A549 (cell line): Measurements from ENCODE around the gene FAF1. TPM values are rescaled to one million over a fixed set of nuclear protein-coding genes. Genes with fewer than 3 reads are reported as not detected.

Experiments
- ATAC-seq, 2 experiments: fragments of 200-7000 bp in 1 of 2; fragments of >200 bp in 1 of 2; cut with Nextera tagmentation in 1 of 2; cut with Tn5 transposase in 1 of 2; 3 replicates each; pipeline versions ENCODE4 v1.8.0 to v1.9.1; 2018 to 2020; ENCODE audit warnings: mild to moderate bottlenecking in 1 of 2, moderate library complexity in 1 of 2
- CTCF ChIA-PET: fragments of 300-600 bp; sonication (Branson Sonifier 250); formaldehyde crosslinking; extraction: SDS; loops from one replicate; lab custom pipeline; 2021; ENCODE audit warnings: antibody characterized with exemption, inconsistent platforms; lab: Yijun Ruan, JAX
- POLR2A ChIA-PET: fragments of 350-600 bp; formaldehyde crosslinking; extraction: SDS; loops from one replicate; lab custom pipeline; 2021; ENCODE audit warnings: antibody characterized with exemption, inconsistent platforms; lab: Yijun Ruan, JAX
- DNase-seq, 2 experiments: peaks; one replicate each; pipeline versions ENCODE4 v3.0.0 to v3.0.0-alpha.2; 2011 to 2016; ENCODE audit warnings: low read depth in 1 of 2, low spot score in 1 of 2
- FAIRE-seq: peaks from 2 replicates; lab custom pipeline; 2011; peaks lifted over from hg19 to GRCh38; lab: Jason Lieb, UNC
- H3K27ac ChIP-seq, 2 experiments: fragments of >200 bp; sonication (Bioruptor Twin); formaldehyde crosslinking; 3 replicates each; pipeline ENCODE4 v1.5.1; 2016 to 2017
- H3K4me1 ChIP-seq: fragments of >200 bp; sonication (Bioruptor Twin); formaldehyde crosslinking; 3 replicates; pipeline ENCODE4 v1.6.1; 2016
- H3K4me2 ChIP-seq: fragments of >200 bp; sonication (Bioruptor Twin); formaldehyde crosslinking; 3 replicates; pipeline ENCODE4 v1.6.1; 2016
- H3K4me3 ChIP-seq: fragments of >200 bp; sonication (Bioruptor Twin); formaldehyde crosslinking; 3 replicates; pipeline ENCODE4 v1.5.1; 2016
- H3K9me3 ChIP-seq: fragments of >200 bp; sonication (Bioruptor Twin); formaldehyde crosslinking; 3 replicates; pipeline ENCODE4 v1.6.1; 2016
- CBX2 ChIP-seq: fragments of 200-600 bp; sonication (generic); IDR thresholded peaks from 2 replicates; pipeline ENCODE4 v1.6.1; 2016; ENCODE audit warnings: low read depth, mild to moderate bottlenecking, borderline replicate concordance
- CBX8 ChIP-seq: fragments of 200-600 bp; sonication (generic); IDR thresholded peaks from 2 replicates; pipeline ENCODE4 v1.6.1; 2016
- CHD4 ChIP-seq: fragments of 200-600 bp; sonication (generic); IDR thresholded peaks from 2 replicates; pipeline ENCODE4 v1.6.1; 2016; ENCODE audit warnings: antibody characterized with exemption, mild to moderate bottlenecking, borderline replicate concordance
- CTCF ChIP-seq: fragments of >200 bp; sonication (Bioruptor Twin); formaldehyde crosslinking; IDR thresholded peaks from 3 replicates; pipeline ENCODE4 v1.5.1; 2016
- EHF ChIP-seq: fragments of 250-450 bp; sonication (Bioruptor Pico); IDR thresholded peaks from 2 replicates; pipeline ENCODE4 v1.5.0; 2020; ENCODE audit warnings: mild to moderate bottlenecking
- ELK1 ChIP-seq: fragments of 150-350 bp; IDR thresholded peaks from 2 replicates; pipeline ENCODE4 v1.6.1; 2014; ENCODE audit warnings: low read depth, mild to moderate bottlenecking, low read length
- EP300 ChIP-seq, 2 experiments: fragments of >200 bp; sonication (Bioruptor Twin); formaldehyde crosslinking; IDR thresholded peaks; 2 replicates in 1 of 2; 3 replicates in 1 of 2; pipeline ENCODE4 v1.6.1; 2016 to 2017
- FOSB ChIP-seq: fragments of 250-450 bp; sonication (Bioruptor Pico); IDR thresholded peaks from 2 replicates; pipeline ENCODE4 v1.5.0; 2020; ENCODE audit warnings: mild to moderate bottlenecking, moderate library complexity
- GATA3 ChIP-seq: IDR thresholded peaks from 2 replicates; pipeline ENCODE4 v1.6.1; 2012; ENCODE audit warnings: borderline replicate concordance
- HOXB13 ChIP-seq: fragments of 250-450 bp; sonication (Bioruptor Pico); IDR thresholded peaks from 2 replicates; pipeline ENCODE4 v1.5.0; 2020; ENCODE audit warnings: low read depth, mild to moderate bottlenecking, moderate library complexity
- HOXB5 ChIP-seq: fragments of 250-450 bp; sonication (Bioruptor Pico); IDR thresholded peaks from 2 replicates; pipeline ENCODE4 v1.5.0; 2020; ENCODE audit warnings: mild to moderate bottlenecking, moderate library complexity
- JUN ChIP-seq, 2 experiments: fragments of >200 bp; sonication (Bioruptor Twin); formaldehyde crosslinking; IDR thresholded peaks; 2 replicates in 1 of 2; 3 replicates in 1 of 2; pipeline ENCODE4 v1.6.1; 2016 to 2017
- JUNB ChIP-seq: fragments of >200 bp; sonication (Bioruptor Twin); formaldehyde crosslinking; IDR thresholded peaks from 2 replicates; pipeline ENCODE4 v1.6.1; 2016
- KDM5A ChIP-seq: fragments of 200-600 bp; sonication (generic); IDR thresholded peaks from 2 replicates; pipeline ENCODE4 v1.6.1; 2016; ENCODE audit warnings: antibody characterized with exemption, mild to moderate bottlenecking
- MAFK ChIP-seq: fragments of 450-650 bp; IDR thresholded peaks from 2 replicates; pipeline ENCODE4 v1.6.1; 2014; ENCODE audit not compliant: partially characterized antibody
- MYC ChIP-seq: IDR thresholded peaks from 2 replicates; pipeline ENCODE4 v1.6.1; 2012; ENCODE audit warnings: mild to moderate bottlenecking, inconsistent platforms, low read length, improper control_type of control experiment, borderline replicate concordance
- NPAS2 ChIP-seq: fragments of 250-450 bp; sonication (Bioruptor Pico); IDR thresholded peaks from 2 replicates; pipeline ENCODE4 v1.8.0; 2022; ENCODE audit warnings: mild to moderate bottlenecking, moderate library complexity, borderline replicate concordance
- PBX3 ChIP-seq: IDR thresholded peaks from 2 replicates; pipeline ENCODE4 v1.6.1; 2012
- POLR2AphosphoS2 ChIP-seq: conservative IDR thresholded peaks from 2 replicates; pipeline ENCODE4 v1.6.1; 2012; ENCODE audit warnings: low read length, improper control_type of control experiment, inconsistent platforms
- RAD21 ChIP-seq, 2 experiments: fragments of >200 bp in 1 of 2; sonication (Bioruptor Twin) in 1 of 2; formaldehyde crosslinking in 1 of 2; IDR thresholded peaks in 1 of 2; conservative IDR thresholded peaks in 1 of 2; 2 replicates in 1 of 2; 3 replicates in 1 of 2; pipeline ENCODE4 v1.6.1; 2012 to 2018; ENCODE audit warnings: inconsistent platforms in 1 of 2
- RARB ChIP-seq: fragments of 250-450 bp; sonication (Bioruptor Pico); IDR thresholded peaks from 2 replicates; pipeline ENCODE4 v1.8.0; 2021; ENCODE audit warnings: mild to moderate bottlenecking, moderate library complexity
- RCOR1 ChIP-seq: fragments of 150-350 bp; IDR thresholded peaks from 2 replicates; pipeline ENCODE4 v1.6.1; 2014; ENCODE audit warnings: antibody characterized with exemption, low read length, low read depth
- RFX5 ChIP-seq: fragments of 450-650 bp; IDR thresholded peaks from 2 replicates; pipeline ENCODE4 v1.7.1; 2014; ENCODE audit warnings: antibody characterized with exemption, mild to moderate bottlenecking, moderate library complexity
- SMC3 ChIP-seq: fragments of >200 bp; sonication (Bioruptor Twin); formaldehyde crosslinking; IDR thresholded peaks from 3 replicates; pipeline ENCODE4 v1.6.1; 2018; ENCODE audit warnings: inconsistent platforms
- SREBF2 ChIP-seq: fragments of 450-650 bp; IDR thresholded peaks from 2 replicates; pipeline ENCODE4 v1.6.1; 2014; ENCODE audit warnings: mild to moderate bottlenecking, moderate library complexity
- TP53 ChIP-seq: fragments of 250-450 bp; sonication (Bioruptor Pico); IDR thresholded peaks from 2 replicates; pipeline ENCODE4 v1.5.0; 2021; ENCODE audit warnings: mild to moderate bottlenecking, moderate library complexity
- USF2 ChIP-seq: fragments of 450-650 bp; IDR thresholded peaks from 2 replicates; pipeline ENCODE4 v1.6.1; 2014; ENCODE audit warnings: antibody characterized with exemption
- ZC3H11A ChIP-seq: fragments of 450-650 bp; IDR thresholded peaks from 2 replicates; pipeline ENCODE4 v1.6.1; 2014; ENCODE audit warnings: antibody characterized with exemption, mild to moderate bottlenecking
- ZFP36 ChIP-seq: fragments of 450-650 bp; IDR thresholded peaks from 2 replicates; pipeline ENCODE4 v1.6.1; 2014; ENCODE audit warnings: borderline replicate concordance; ENCODE audit not compliant: partially characterized antibody
- ZSCAN20 ChIP-seq: fragments of 250-450 bp; sonication (Bioruptor Pico); IDR thresholded peaks from 2 replicates; pipeline ENCODE4 v1.8.0; 2022; ENCODE audit warnings: mild to moderate bottlenecking, moderate library complexity
- WGBS: methylation state at CpG from one replicate; pipeline ENCODE4 v1.1.6; 2017; ENCODE audit errors: missing lambda C conversion rate; 5-methylcytosine and 5-hydroxymethylcytosine counted together
- polyA plus RNA-seq, 4 experiments: library from polyadenylated mRNA; depleted of rRNA in 3 of 4; stranded (reverse); fragments of >200 nt; fragmentation: RNase III in 1 of 4; extraction: RNeasy Plus Mini Kit Qiagen cat#74134 plus additional on column Dnase treatment in 1 of 4; gene quantifications; 2 replicates in 3 of 4; 3 replicates in 1 of 4; pipeline ENCODE4 v1.2.3, GENCODE V29; 2011 to 2017
- TF ChIP-seq, protein P1 (sequence below): IDR thresholded peaks from 2 replicates; pipeline ENCODE4 v1.6.1; 2012; ENCODE audit warnings: low read depth, borderline replicate concordance
- TF ChIP-seq, protein P2 (sequence below): fragments of 250-450 bp; sonication (Bioruptor Pico); IDR thresholded peaks from 2 replicates; pipeline ENCODE4 v1.5.0; 2020; ENCODE audit warnings: low read depth, mild to moderate bottlenecking, moderate library complexity

FAF1 gene
- polyA plus RNA-seq, 2 of the 4 experiments (the other 2 are of a cell fraction), result 31.7 to 46.2 TPM

- Histone ChIP-seq H3K27ac (no peak overlapping the region), H3K9me3 (no peaks in the 10 kb centered on the region), H3K4me2 (no peak overlapping the region), H3K4me3 (no peak overlapping the region), H3K4me1 (peaks cover 5% of the 10 kb centered on the region; the same call in 1 of the 3 replicates)
- DNase-seq (no peak), FAIRE-seq (no peak), ATAC-seq (no peak)
- CTCF ChIA-PET, result interaction anchor here (1.0 to 3.6 kb wide), 5 partner anchors 149 to 521 kb away, joined by 3 to 21 read pairs (median 11); no protein-coding TSS in a partner anchor
- no peak for TF ChIP-seq GATA3
- no peak for TF ChIP-seq MAFK
- TF ChIP-seq KDM5A, result no peak
- no peak for TF ChIP-seq ZFP36
- no peak for TF ChIP-seq CBX8
- no peak for TF ChIP-seq HOXB13 (CRISPR knock-in tag)
- no peak for TF ChIP-seq HOXB5
- TF ChIP-seq RFX5, result no peak
- no peak for TF ChIP-seq ELK1
- TF ChIP-seq USF2, result no peak
- no peak for TF ChIP-seq MYC
- no peak for TF ChIP-seq POLR2AphosphoS2
- TF ChIP-seq SREBF2, result no peak
- TF ChIP-seq, protein P1, sequence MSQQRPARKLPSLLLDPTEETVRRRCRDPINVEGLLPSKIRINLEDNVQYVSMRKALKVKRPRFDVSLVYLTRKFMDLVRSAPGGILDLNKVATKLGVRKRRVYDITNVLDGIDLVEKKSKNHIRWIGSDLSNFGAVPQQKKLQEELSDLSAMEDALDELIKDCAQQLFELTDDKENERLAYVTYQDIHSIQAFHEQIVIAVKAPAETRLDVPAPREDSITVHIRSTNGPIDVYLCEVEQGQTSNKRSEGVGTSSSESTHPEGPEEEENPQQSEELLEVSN, result no peak
- TF ChIP-seq NPAS2 (CRISPR knock-in tag), result no peak
- no peak for TF ChIP-seq EHF (CRISPR knock-in tag)
- POLR2A ChIA-PET, result no interaction called here
- 80% methylated on average over 1 of the region's 1 CpG for WGBS
Observed at GRCh38 chr1:50775740-50776139, 184.3 kb downstream of the FAF1 start.

GRCh38 chr1:50774759-50775351 lies 185.2 kb downstream of the FAF1 start:
- Histone ChIP-seq H3K4me3 (no peak overlapping the region), H3K4me2 (no peak overlapping the region), H3K9me3 (no peaks in the 10 kb centered on the region), H3K4me1 (peaks cover 5% of the 10 kb centered on the region; the same call in 1 of the 3 replicates), H3K27ac (no peak overlapping the region)
- ATAC-seq (peak in 1 of 2 experiments; percentile 73; a peak in 3 of 6 replicates), DNase-seq (peak; percentile 4 to 57), FAIRE-seq (no peak)
- CTCF ChIA-PET, result interaction anchor here (0.6 to 3.6 kb wide), 18 partner anchors 9 to 522 kb away, joined by 3 to 21 read pairs (median 3); no protein-coding TSS in a partner anchor
- 9% methylated on average over 2 of the region's 2 CpGs for WGBS
- POLR2A ChIA-PET, result no interaction called here
- TF ChIP-seq TP53 (CRISPR knock-in tag), result no peak
- no peak for TF ChIP-seq CHD4
- no peak for TF ChIP-seq ZC3H11A
- TF ChIP-seq PBX3, result no peak
- TF ChIP-seq MAFK, result no peak
- TF ChIP-seq RFX5, result no peak
- TF ChIP-seq EP300 (IDR thresholded peaks at IDR 0.05), result no peak
- TF ChIP-seq, protein P2, sequence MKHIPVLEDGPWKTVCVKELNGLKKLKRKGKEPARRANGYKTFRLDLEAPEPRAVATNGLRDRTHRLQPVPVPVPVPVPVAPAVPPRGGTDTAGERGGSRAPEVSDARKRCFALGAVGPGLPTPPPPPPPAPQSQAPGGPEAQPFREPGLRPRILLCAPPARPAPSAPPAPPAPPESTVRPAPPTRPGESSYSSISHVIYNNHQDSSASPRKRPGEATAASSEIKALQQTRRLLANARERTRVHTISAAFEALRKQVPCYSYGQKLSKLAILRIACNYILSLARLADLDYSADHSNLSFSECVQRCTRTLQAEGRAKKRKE (CRISPR knock-in tag), result no peak
- TF ChIP-seq RCOR1, result no peak
- peak; percentile 52 for TF ChIP-seq SMC3
- no peak for TF ChIP-seq RARB (CRISPR knock-in tag)
- TF ChIP-seq CTCF, result peak; percentile 77
- TF ChIP-seq ZSCAN20 (CRISPR knock-in tag), result no peak
- TF ChIP-seq CBX2, result no peak
- no peak for TF ChIP-seq JUN (IDR thresholded peaks at IDR 0.05)
- no peak for TF ChIP-seq USF2
- no peak for TF ChIP-seq JUNB
- peak; percentile 67 to 74 for TF ChIP-seq RAD21 (conservative IDR thresholded peaks at IDR 0.05 in 1 of 2, IDR thresholded peaks at IDR 0.05 in 1 of 2)
- TF ChIP-seq FOSB (CRISPR knock-in tag), result no peak
- no peak for TF ChIP-seq EHF (CRISPR knock-in tag)
